Measurements from ENCODE around the gene LRRC55. TPM values are rescaled to one million over a fixed set of nuclear protein-coding genes. Genes with fewer than 3 reads are reported as not detected.

Gene LRRC55
- polyA plus RNA-seq, 1 of the 3 experiments (the other 2 are of a cell fraction), result not detected

GRCh38 chr11:57144531-57145320, 37.0 kb upstream of the LRRC55 start:
- Histone ChIP-seq H3K4me2 (no peak overlapping the region), H3K9ac (no peak overlapping the region), H2AFZ (ENCODE audit: low read depth) (no peak overlapping the region), H3K27ac (ENCODE audit: low read depth in 2 of 2, low read length in 1 of 2) (peak overlapping the region in 1 of 2 experiments; percentile 99; a peak in 2 of 4 replicates), H4K20me1 (ENCODE audit: insufficient read depth) (no peaks in the 10 kb centered on the region), H3K36me3 (replicated peaks in 1 of 2; ENCODE audit: control insufficient read depth in 1 of 2, insufficient read depth in 2 of 2, low read length in 1 of 2) (no peaks in the 10 kb centered on the region), H3K4me3 (ENCODE audit: low read depth in 2 of 2, low read length in 1 of 2) (no peak overlapping the region), H3F3A (replicated peaks; ENCODE audit: insufficient read depth) (no peaks in the 10 kb centered on the region), H3K9me2 (no peaks in the 10 kb centered on the region), H3K9me3 (no peaks in the 10 kb centered on the region), H3K79me2 (ENCODE audit: insufficient read depth) (no peaks in the 10 kb centered on the region), H3K4me1 (ENCODE audit: control insufficient read depth in 1 of 2, insufficient read depth in 2 of 2, low read depth in 1 of 2, low read length in 1 of 2) (peaks cover 0 to 31% of the 10 kb centered on the region in 2 experiments; a peak in 2 of 4 replicates), H3K27me3 (ENCODE audit: insufficient read depth) (no peaks in the 10 kb centered on the region; the same call in 1 of the 2 replicates)
- POLR2A ChIA-PET, result interaction anchor here (1.2 to 2.2 kb wide), 6 partner anchors 10 to 297 kb away, joined by 3 to 11 read pairs (median 6); no protein-coding TSS in a partner anchor
- peak; percentile 67 for DNase-seq
- TF ChIP-seq CHD2 (IDR thresholded peaks at IDR 0.05; ENCODE audit: low read length, partially characterized antibody) (peak; percentile 52), TCF12 (IDR thresholded peaks at IDR 0.05) (peak; percentile 64), GATA2 (CRISPR knock-in tag; IDR thresholded peaks at IDR 0.05) (peak; percentile 100), NFIC (IDR thresholded peaks at IDR 0.05; ENCODE audit: borderline replicate concordance) (no peak), EP300 (IDR thresholded peaks at IDR 0.05; ENCODE audit: borderline replicate concordance in 1 of 2, low read depth in 1 of 2, low read length in 1 of 2) (peak in 1 of 2 experiments; percentile 94; a peak in 2 of 4 replicates), FOXJ3 (CRISPR knock-in tag; IDR thresholded peaks at IDR 0.05) (peak; percentile 98), RAD21 (IDR thresholded peaks at IDR 0.05; ENCODE audit: low read length) (peak; percentile 17; the same call in 1 of the 2 replicates), TAF1 (IDR thresholded peaks at IDR 0.05; ENCODE audit: borderline replicate concordance, low read depth, low read length) (no peak), JUND (IDR thresholded peaks at IDR 0.05) (peak; percentile 18; the same call in 1 of the 2 replicates), GABPA (IDR thresholded peaks at IDR 0.05; ENCODE audit: low read depth) (no peak), SIN3A (IDR thresholded peaks at IDR 0.05; ENCODE audit: borderline replicate concordance, low read depth, low read length) (no peak), MXI1 (IDR thresholded peaks at IDR 0.05; ENCODE audit: low read depth, low read length) (peak; percentile 29; the same call in 1 of the 2 replicates), TEAD4 (IDR thresholded peaks at IDR 0.05; ENCODE audit: borderline replicate concordance, insufficient read depth) (0 out of 2 replicates have a peak, but pooled peaks have one; percentile 49), FOXM1 (IDR thresholded peaks at IDR 0.05; ENCODE audit: low read depth) (0 out of 2 replicates have a peak, but pooled peaks have one; percentile 25), RCOR1 (IDR thresholded peaks at IDR 0.05; ENCODE audit: low read length) (peak; percentile 96), REST (IDR thresholded peaks at IDR 0.05; ENCODE audit: low read depth, low read length) (0 out of 2 replicates have a peak, but pooled peaks have one; percentile 10)
- TF ChIP-seq, protein P1, sequence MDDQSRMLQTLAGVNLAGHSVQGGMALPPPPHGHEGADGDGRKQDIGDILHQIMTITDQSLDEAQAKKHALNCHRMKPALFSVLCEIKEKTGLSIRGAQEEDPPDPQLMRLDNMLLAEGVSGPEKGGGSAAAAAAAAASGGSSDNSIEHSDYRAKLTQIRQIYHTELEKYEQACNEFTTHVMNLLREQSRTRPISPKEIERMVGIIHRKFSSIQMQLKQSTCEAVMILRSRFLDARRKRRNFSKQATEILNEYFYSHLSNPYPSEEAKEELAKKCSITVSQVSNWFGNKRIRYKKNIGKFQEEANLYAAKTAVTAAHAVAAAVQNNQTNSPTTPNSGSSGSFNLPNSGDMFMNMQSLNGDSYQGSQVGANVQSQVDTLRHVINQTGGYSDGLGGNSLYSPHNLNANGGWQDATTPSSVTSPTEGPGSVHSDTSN (IDR thresholded peaks at IDR 0.05), result no peak
- 28% methylated on average over 7 of the region's 9 CpGs for WGBS (ENCODE audit: low lambda C conversion rate)
- CTCF ChIA-PET, result interaction anchor here (0.6 to 10.1 kb wide), 24 partner anchors 10 to 304 kb away, joined by 3 to 90 read pairs (median 3); no protein-coding TSS in a partner anchor

Data from SK-N-SH (cell line).